ENCODE measurements around the gene DNM1.

Gene DNM1

GRCh38 chr9:128280084-128280622 is 77.0 kb downstream of the DNM1 start:
- peak; percentile 65 for DNase-seq

- no peak for DNase-seq
Measured at GRCh38 chr9:128282500-128282899, 79.3 kb downstream of the DNM1 start.

GRCh38 chr9:128285033-128285784 is 82.0 kb downstream of the DNM1 start:
- no peak for DNase-seq

DNA sequence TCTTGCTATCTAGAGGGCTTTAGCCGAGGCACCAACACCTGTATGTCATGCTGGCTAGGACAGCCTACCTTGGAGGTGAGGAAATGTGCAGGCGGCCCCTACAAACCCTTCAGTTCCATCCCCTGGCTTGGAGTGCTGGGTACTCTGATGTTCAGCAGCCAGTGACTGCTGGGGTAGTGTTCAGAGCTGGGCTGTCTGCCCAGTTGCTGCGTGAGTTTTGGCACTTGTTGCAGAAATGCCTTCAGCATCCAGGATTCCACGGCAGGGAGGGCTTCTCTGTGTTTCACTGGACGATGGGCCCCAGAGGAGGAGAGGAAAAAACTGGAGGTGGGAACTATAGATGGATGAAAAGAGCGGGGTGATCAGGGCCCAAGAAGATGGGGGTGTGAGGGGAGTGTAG is 83.3 kb downstream of the DNM1 start:
- no peak for DNase-seq

DNA sequence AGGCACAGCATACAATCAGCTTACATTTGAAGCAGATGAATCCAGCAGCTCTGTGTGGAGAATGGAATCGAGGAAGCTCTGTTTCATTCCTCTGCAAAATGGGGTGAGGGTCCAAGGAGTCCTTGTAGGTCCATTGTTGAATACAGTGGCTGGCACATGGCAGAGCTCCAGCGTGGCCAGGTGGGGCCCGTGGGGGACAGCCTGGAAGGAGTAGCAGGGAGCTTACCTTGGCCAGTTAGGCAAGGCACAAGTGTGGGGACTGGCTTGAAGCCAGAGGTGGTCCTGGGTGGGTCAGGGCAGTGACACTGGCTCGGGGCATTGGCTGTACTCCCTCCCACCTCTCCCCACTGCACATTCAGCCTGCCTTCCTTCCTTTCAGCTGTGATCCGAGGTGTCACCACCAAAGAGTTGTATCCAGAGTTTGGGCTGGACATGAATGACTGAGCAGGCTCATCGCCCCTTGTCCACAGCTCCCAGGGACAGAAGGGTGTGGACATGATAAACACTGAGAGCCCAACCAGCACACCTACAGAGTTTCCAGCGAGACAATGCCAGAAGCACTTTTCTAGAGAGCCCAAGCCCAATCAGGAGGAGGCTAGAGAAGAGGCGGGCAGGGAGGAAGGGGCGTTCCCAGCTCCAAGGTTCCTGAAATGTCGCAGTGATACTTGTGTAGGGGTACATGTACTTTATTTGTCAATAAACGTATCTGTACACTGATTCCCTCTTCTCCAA is 85.3 kb downstream of the DNM1 start:
- DNase-seq, result no peak

- no peak for DNase-seq
Measured at GRCh38 chr9:128292009-128292408, 88.8 kb downstream of the DNM1 start.

GRCh38 chr9:128293091-128293490 is 89.9 kb downstream of the DNM1 start:
- DNase-seq, result no peak

DNA sequence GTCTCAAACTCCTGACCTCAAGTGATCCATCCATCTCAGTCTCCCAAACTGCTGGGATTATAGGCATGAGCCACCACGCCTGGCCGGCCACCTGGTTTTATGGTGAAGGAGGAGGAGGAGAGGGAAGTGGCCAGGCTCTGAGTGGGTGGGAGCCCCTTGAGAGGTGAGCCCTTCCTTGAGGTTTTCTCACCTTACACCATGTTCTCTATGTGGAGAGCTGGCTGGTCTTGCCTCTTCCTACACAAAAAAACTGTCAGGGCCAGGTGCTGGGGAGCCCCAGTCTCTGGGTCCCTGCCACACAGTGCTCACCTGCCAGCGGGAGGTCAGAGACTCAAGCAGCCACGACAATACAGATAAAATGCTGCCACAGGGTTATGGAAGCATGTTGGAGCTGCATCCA is 91.0 kb downstream of the DNM1 start:
- no peak for DNase-seq

DNA sequence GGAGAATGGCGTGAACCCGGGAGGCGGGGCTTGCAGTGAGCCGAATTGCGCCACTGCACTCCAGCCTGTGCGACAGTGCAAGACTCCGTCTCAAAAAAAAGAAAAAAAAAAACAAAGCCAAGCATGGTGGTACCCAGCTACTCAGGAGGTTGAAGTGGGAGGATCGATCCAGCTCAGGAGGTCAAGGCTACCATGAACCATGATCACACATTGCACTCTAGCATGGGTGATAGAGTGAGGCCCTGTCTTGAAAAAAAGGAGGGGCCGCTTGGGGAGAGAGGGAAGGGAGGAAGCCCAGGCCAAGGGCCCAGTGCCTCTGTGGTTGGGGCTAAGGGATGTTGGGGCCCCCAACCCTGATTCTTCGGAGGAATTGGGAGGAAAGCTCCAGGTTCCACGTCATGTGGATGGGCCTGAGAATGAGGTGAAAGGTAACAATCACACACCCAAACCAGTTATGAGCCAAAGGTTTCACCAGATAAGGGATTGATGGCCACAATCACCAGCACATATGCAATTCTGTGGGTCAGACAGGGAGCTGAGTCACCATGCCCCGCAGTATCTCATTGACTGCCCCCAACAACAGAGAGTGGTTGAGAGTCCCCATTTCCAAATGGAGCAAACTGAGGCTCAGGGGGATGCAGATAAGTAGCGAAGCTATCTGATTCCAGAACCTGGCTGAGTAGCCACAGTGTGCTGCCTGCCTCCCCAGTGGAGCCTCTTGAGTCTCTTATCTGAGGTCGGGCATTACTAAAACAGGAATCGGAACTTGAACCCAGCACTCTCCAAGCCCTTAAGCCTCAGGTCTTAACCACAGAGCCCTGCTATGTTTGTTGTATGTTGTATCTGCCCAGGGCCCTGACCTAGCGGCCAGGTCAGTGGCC is 93.4 kb downstream of the DNM1 start:
- peak; percentile 83 for DNase-seq

DNA sequence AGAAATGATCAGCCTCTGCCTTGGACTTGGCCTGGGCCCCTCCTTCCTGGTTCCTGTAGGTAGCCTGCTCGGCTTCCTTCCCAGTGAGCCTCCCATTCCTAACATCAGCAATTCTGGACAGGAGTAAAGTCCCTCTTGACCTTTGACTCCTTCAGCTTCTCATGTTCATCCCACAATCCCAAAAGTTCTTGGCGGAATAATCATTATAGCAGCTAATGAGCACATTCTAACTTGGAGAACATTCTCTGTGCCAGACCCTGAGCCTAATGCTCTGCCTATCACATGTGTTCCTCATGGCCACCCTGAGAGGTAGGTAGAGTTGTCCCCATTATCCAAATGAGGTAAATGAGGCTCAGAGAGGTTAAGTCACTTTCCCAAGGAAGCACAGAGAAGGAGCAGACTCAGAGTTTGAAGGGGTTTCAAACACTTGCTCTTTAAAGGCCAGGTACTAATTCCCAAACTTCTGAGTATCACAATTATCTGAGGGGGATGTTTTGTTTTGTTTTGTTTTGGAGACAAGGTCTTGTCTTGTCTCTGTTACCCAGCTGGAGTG is 94.1 kb downstream of the DNM1 start:
- no peak for DNase-seq

GRCh38 chr9:128298535-128299482 is 95.6 kb downstream of the DNM1 start:
- DNase-seq, result no peak

GRCh38 chr9:128304136-128304970 is 101.2 kb downstream of the DNM1 start:
- DNase-seq, result no peak

Data from hematopoietic multipotent progenitor cell treated with erythropoietin and hydrocortisone succinate and interleukin-3 and kit ligand, for 6 days (in vitro differentiated cells).